Upper lobe of right lung (tissue), 1 donor: ENCODE measurements around the gene MAST1. TPM values are rescaled to one million over a fixed set of nuclear protein-coding genes. Genes with fewer than 3 reads are reported as not detected.

ENCODE experiments used
- ATAC-seq: fragments of 200-7000 bp; cut with Tn5 transposase; one replicate; pipeline ENCODE4 v1.9.1; 2020; ENCODE audit warnings: mild to moderate bottlenecking, moderate library complexity
- DNase-seq: peaks from one replicate; pipeline ENCODE4 v3.0.0-alpha.2; 2020
- H3K27ac ChIP-seq: fragments of 200-600 bp; one replicate; pipeline ENCODE4 v1.8.0; 2022
- H3K27me3 ChIP-seq: fragments of 200-600 bp; one replicate; pipeline ENCODE4 v1.8.0; 2022; ENCODE audit warnings: mild to moderate bottlenecking
- H3K36me3 ChIP-seq: fragments of 200-600 bp; one replicate; pipeline ENCODE4 v1.8.0; 2022
- H3K4me1 ChIP-seq: fragments of 200-600 bp; one replicate; pipeline ENCODE4 v1.8.0; 2022
- H3K4me3 ChIP-seq: fragments of 200-600 bp; one replicate; pipeline ENCODE4 v1.8.0; 2022; ENCODE audit warnings: mild to moderate bottlenecking
- H3K9me3 ChIP-seq: fragments of 200-600 bp; one replicate; pipeline ENCODE4 v1.8.0; 2022
- CTCF ChIP-seq: fragments of 200-600 bp; IDR thresholded peaks from one replicate; pipeline ENCODE4 v1.8.0; 2022; ENCODE audit warnings: antibody characterized with exemption
- intact Hi-C: fragments of 100-400 bp; cut with DNase I; formaldehyde crosslinking; loops from one replicate; pipeline ENCODE4 v1.11.0; 2022
- total RNA-seq: library from RNA; stranded (reverse); fragmentation: NEBNext Ultra II Directional; extraction: Animal tissue kit (Norgen Biotek cat#: 25700); gene quantifications from one replicate; pipeline ENCODE4 v1.2.1, GENCODE V29; 2021
- donor health status: DM: no; HTN: yes; CAD: no; lungs with severe emphysema.

MAST1 gene
- total RNA-seq, 1 donor from 2014 or later: not detected

- no peak for TF ChIP-seq CTCF
- Histone ChIP-seq H3K27ac (no peak overlapping the region), H3K4me1 (peaks cover 13% of the 10 kb centered on the region), H3K27me3 (peaks cover 91% of the 10 kb centered on the region), H3K9me3 (no peaks in the 10 kb centered on the region), H3K4me3 (peak overlapping the region; percentile 40), H3K36me3 (no peaks in the 10 kb centered on the region)
- DNase-seq (peak; percentile 69), ATAC-seq (peak; percentile 8)
- intact Hi-C loops: no loop called here
These were observed 4.4 kb upstream of the MAST1 start for GRCh38 chr19:12833738-12834565.

- intact Hi-C loops: no loop called here
- Histone ChIP-seq H3K27me3 (peaks cover 91% of the 10 kb centered on the region), H3K9me3 (no peaks in the 10 kb centered on the region), H3K4me1 (peaks cover 13% of the 10 kb centered on the region), H3K4me3 (peak within 1 kb of the TSS; percentile 40), H3K27ac (no peak within 1 kb of the TSS), H3K36me3 (no peaks in the 10 kb centered on the region)
- no peak for DNase-seq
- no peak for ATAC-seq
- TF ChIP-seq CTCF: no peak
These were observed 3.8 kb upstream of the MAST1 start, which contains the start of gene RTBDN for GRCh38 chr19:12834566-12834943. Gene RTBDN, minus strand, starts transcription at chr19:12834579. Its CDS starts 4,600 bp downstream, at chr19:12829979.

- H3K9me3 ChIP-seq: no peaks in the 10 kb centered on the region
- peaks cover 13% of the 10 kb centered on the region for H3K4me1 ChIP-seq
- H3K27me3 ChIP-seq: peaks cover 91% of the 10 kb centered on the region
- H3K4me3 ChIP-seq: no peak overlapping the region
- ATAC-seq (no peak), DNase-seq (no peak)
- no peak for TF ChIP-seq CTCF
- no peaks in the 10 kb centered on the region for H3K36me3 ChIP-seq
- intact Hi-C loops: no loop called here
- H3K27ac ChIP-seq: no peak overlapping the region
These were observed 3.1 kb upstream of the MAST1 start for GRCh38 chr19:12834976-12835757.

GRCh38 chr19:12836529-12836863, 1.8 kb upstream of the MAST1 start:
- Histone ChIP-seq H3K27me3 (peaks cover 96% of the 10 kb centered on the region), H3K4me3 (no peak overlapping the region), H3K9me3 (no peaks in the 10 kb centered on the region), H3K27ac (no peak overlapping the region), H3K36me3 (no peaks in the 10 kb centered on the region), H3K4me1 (peaks cover 17% of the 10 kb centered on the region)
- intact Hi-C loops: no loop called here
- DNase-seq: no peak
- no peak for ATAC-seq
- TF ChIP-seq CTCF: no peak

GRCh38 chr19:12837225-12837624, 1.1 kb upstream of the MAST1 start:
- intact Hi-C loops: no loop called here
- H3K27ac ChIP-seq: no peak overlapping the region
- no peak for DNase-seq
- no peak for TF ChIP-seq CTCF
- H3K36me3 ChIP-seq: no peaks in the 10 kb centered on the region
- peaks cover 96% of the 10 kb centered on the region for H3K27me3 ChIP-seq
- ATAC-seq: no peak
- peaks cover 17% of the 10 kb centered on the region for H3K4me1 ChIP-seq
- no peaks in the 10 kb centered on the region for H3K9me3 ChIP-seq
- no peak overlapping the region for H3K4me3 ChIP-seq
